Naive thymus-derived CD4-positive, alpha-beta T cell (primary cell): ENCODE data around the gene ARHGAP33. TPM values are rescaled to one million over a fixed set of nuclear protein-coding genes. Genes with fewer than 3 reads are reported as not detected.

Experiments used
- ATAC-seq: fragments of 150-1000 bp; cut with Tn5 transposase; 2 replicates; pipeline ENCODE4 v1.10.0; 2021; ENCODE audit warnings: mild to moderate bottlenecking, moderate library complexity
- CTCF ChIA-PET: fragments of 350-600 bp; sonication (Branson Sonifier 250); formaldehyde crosslinking; loops from one replicate; lab custom pipeline; 2021; ENCODE audit warnings: antibody characterized with exemption; lab: Charles Lee
- POLR2A ChIA-PET: fragments of 350-600 bp; sonication (Branson Sonifier 250); formaldehyde crosslinking; loops from one replicate; lab custom pipeline; 2021; ENCODE audit warnings: antibody characterized with exemption, inconsistent platforms; lab: Charles Lee
- DNase-seq, 9 donors: peaks; one replicate each; pipeline versions ENCODE4 v3.0.0 to v3.0.0-alpha.2; 2020 to 2022; ENCODE audit warnings: mixed read lengths in 1 of 9
- H3K27ac ChIP-seq: one replicate; pipeline ENCODE4 v1.7.0; 2013; ENCODE audit warnings: mild to moderate bottlenecking, low read depth, low read length, moderate library complexity
- H3K27me3 ChIP-seq, 2 donors: one replicate each; pipeline ENCODE4 v1.7.0; 2013; ENCODE audit warnings: low read length in 2 of 2, mild to moderate bottlenecking in 2 of 2, moderate library complexity in 2 of 2; ENCODE audit not compliant: control insufficient read depth in 2 of 2, insufficient read depth in 2 of 2
- H3K36me3 ChIP-seq, 3 experiments: 1 replicate in 2 of 3; 2 replicates in 1 of 3; pipeline ENCODE4 v1.7.0; 2013; ENCODE audit warnings: low read length in 3 of 3, mild to moderate bottlenecking in 3 of 3, moderate library complexity in 1 of 3; ENCODE audit not compliant: insufficient read depth in 3 of 3, control insufficient read depth in 2 of 3
- H3K4me1 ChIP-seq, 2 donors: one replicate each; pipeline ENCODE4 v1.7.0; 2013; ENCODE audit warnings: low read length in 2 of 2, mild to moderate bottlenecking in 2 of 2, moderate library complexity in 1 of 2; ENCODE audit not compliant: control insufficient read depth in 2 of 2, insufficient read depth in 2 of 2
- H3K4me3 ChIP-seq: 2 replicates; pipeline ENCODE4 v1.7.0; 2013; ENCODE audit warnings: mild to moderate bottlenecking, low read length
- H3K9me3 ChIP-seq, 3 experiments: 1 replicate in 2 of 3; 2 replicates in 1 of 3; pipeline ENCODE4 v1.7.0; 2013; ENCODE audit warnings: low read length in 3 of 3; ENCODE audit not compliant: control insufficient read depth in 2 of 3
- H3K27ac Mint-ChIP-seq, 9 donors: one replicate each; pipeline ENCODE4 v1.8.0; 2020 to 2022; ENCODE audit warnings: mixed read lengths in 9 of 9, mild to moderate bottlenecking in 8 of 9, moderate library complexity in 5 of 9, inconsistent platforms in 2 of 9
- H3K27me3 Mint-ChIP-seq, 5 donors: one replicate each; pipeline ENCODE4 v1.8.0; 2021 to 2022; ENCODE audit warnings: mixed read lengths in 5 of 5, mild to moderate bottlenecking in 1 of 5
- H3K36me3 Mint-ChIP-seq, 5 donors: one replicate each; pipeline ENCODE4 v1.8.0; 2020 to 2022; ENCODE audit warnings: mixed read lengths in 5 of 5, mild to moderate bottlenecking in 3 of 5, inconsistent platforms in 1 of 5
- H3K4me1 Mint-ChIP-seq, 7 donors: one replicate each; pipeline ENCODE4 v1.8.0; 2020 to 2022; ENCODE audit warnings: mixed read lengths in 7 of 7, mild to moderate bottlenecking in 3 of 7, inconsistent platforms in 1 of 7
- H3K4me3 Mint-ChIP-seq, 10 donors: one replicate each; pipeline ENCODE4 v1.8.0; 2020 to 2022; ENCODE audit warnings: mild to moderate bottlenecking in 10 of 10, mixed read lengths in 10 of 10, moderate library complexity in 6 of 10, inconsistent platforms in 2 of 10
- H3K9me3 Mint-ChIP-seq, 11 donors: one replicate each; pipeline ENCODE4 v1.8.0; 2020 to 2022; ENCODE audit warnings: mixed read lengths in 11 of 11, mild to moderate bottlenecking in 4 of 11, inconsistent platforms in 1 of 11, moderate library complexity in 1 of 11
- intact Hi-C, 2 donors: fragments of 100-400 bp; cut with micrococcal nuclease; formaldehyde crosslinking; loops; one replicate each; pipeline ENCODE4 v1.15.1; 2023
- polyA plus RNA-seq, 2 donors: library from polyadenylated mRNA; unstranded; fragments of 300-500 nt; fragmentation: Illumina TruSeq; gene quantifications; one replicate each; pipeline ENCODE4 v1.2.3, GENCODE V29; 2021
- total RNA-seq, 6 experiments: library from RNA in 5 of 6; stranded (reverse) in 5 of 6; gene quantifications; 1 replicate in 5 of 6; 2 replicates in 1 of 6; pipeline ENCODE4 v1.2.3 and lab custom pipeline; 2021 to 2026

Gene ARHGAP33
- total and polyA plus RNA-seq, 7 experiments from 2014 or later, result 0.09 to 55.5 (median 20.6) TPM

GRCh38 chr19:35748106-35749020 lies 27.0 kb upstream of the ARHGAP33 start, which contains the start of gene LIN37:
LIN37 (plus strand) TSS chr19:35748576; CDS start chr19:35748725, 149 bp downstream.
- intact Hi-C loops, result loop anchor here (1.0 to 10.0 kb wide), 11 partner anchors 8 to 1071 kb away; partner anchors contain the start of genes ARHGAP33 (in 2 of the 2), PROSER3 (in 2 of the 2), THAP8 (in 2 of the 2) and WDR62 (in 2 of the 2)
- H3K36me3 ChIP-seq, result peaks cover 0 to 23% (median 0%) of the 10 kb centered on the region in 3 experiments
- CTCF ChIA-PET, result interaction anchor here (0.9 to 1.3 kb wide), 3 partner anchors 11 to 55 kb away, joined by 3 to 4 read pairs (median 3); no protein-coding TSS in a partner anchor
- no peaks in the 10 kb centered on the region for H3K9me3 ChIP-seq
- ATAC-seq (peak; percentile 83), DNase-seq (peak; percentile 91 to 100 (median 99))
- H3K27me3 Mint-ChIP-seq, result peaks cover 0 to 2% (median 0%) of the 10 kb centered on the region in 5 donors
- H3K9me3 Mint-ChIP-seq, result peaks cover 0 to 2% (median 0%) of the 10 kb centered on the region in 11 donors
- H3K27ac Mint-ChIP-seq, result peak within 1 kb of the TSS; percentile 89 to 97 (median 95)
- H3K27ac ChIP-seq, result peak within 1 kb of the TSS; percentile 85
- peak within 1 kb of the TSS; percentile 95 for H3K4me3 ChIP-seq
- H3K4me1 Mint-ChIP-seq, result peaks cover 14 to 56% (median 43%) of the 10 kb centered on the region in 7 donors
- H3K27me3 ChIP-seq, result no peaks in the 10 kb centered on the region
- POLR2A ChIA-PET, result interaction anchor here (0.5 to 3.2 kb wide), 12 partner anchors 8 to 555 kb away, joined by 3 to 17 read pairs (median 4); partner anchors contain the start of genes COX6B1, HSPB6, ZNF146 and ZNF565
- H3K36me3 Mint-ChIP-seq, result peaks cover 0 to 4% (median 2%) of the 10 kb centered on the region in 5 donors
- peaks cover 28 to 30% of the 10 kb centered on the region in 2 donors for H3K4me1 ChIP-seq
- peak within 1 kb of the TSS; percentile 90 to 100 (median 98) for H3K4me3 Mint-ChIP-seq

GRCh38 chr19:35750167-35750566 lies 25.2 kb upstream of the ARHGAP33 start:
- intact Hi-C loops, result no loop called here
- H3K36me3 Mint-ChIP-seq, result peaks cover 0 to 13% (median 5%) of the 10 kb centered on the region in 5 donors
- CTCF ChIA-PET, result interaction anchor here (1.2 kb wide), 1 partner anchor 13 kb away, joined by 3 read pairs; no protein-coding TSS in a partner anchor
- H3K27ac Mint-ChIP-seq, result peak overlapping the region in 1 of 9 donors; percentile 59
- peaks cover 0 to 30% (median 0%) of the 10 kb centered on the region in 3 experiments for H3K36me3 ChIP-seq
- H3K4me1 ChIP-seq, result peaks cover 18 to 20% of the 10 kb centered on the region in 2 donors
- no peak for ATAC-seq
- peaks cover 0 to 2% (median 0%) of the 10 kb centered on the region in 11 donors for H3K9me3 Mint-ChIP-seq
- H3K4me1 Mint-ChIP-seq, result peaks cover 14 to 46% (median 36%) of the 10 kb centered on the region in 7 donors
- H3K27me3 ChIP-seq, result no peaks in the 10 kb centered on the region
- H3K27ac ChIP-seq, result no peak overlapping the region
- peak overlapping the region in 8 of 10 donors; percentile 44 to 100 (median 60) for H3K4me3 Mint-ChIP-seq
- DNase-seq, result no peak
- peaks cover 0 to 6% (median 0%) of the 10 kb centered on the region in 5 donors for H3K27me3 Mint-ChIP-seq
- POLR2A ChIA-PET, result interaction anchor here (0.7 to 3.2 kb wide), 2 partner anchors 8 to 10 kb away, joined by 8 to 12 read pairs; no protein-coding TSS in a partner anchor
- no peaks in the 10 kb centered on the region for H3K9me3 ChIP-seq
- no peak overlapping the region for H3K4me3 ChIP-seq

- H3K9me3 Mint-ChIP-seq, result no peaks in the 10 kb centered on the region
- Histone ChIP-seq H3K4me1 (peaks cover 9 to 26% of the 10 kb centered on the region in 2 donors), H3K9me3 (no peaks in the 10 kb centered on the region), H3K4me3 (no peak overlapping the region), H3K27ac (no peak overlapping the region), H3K36me3 (peaks cover 0 to 30% (median 0%) of the 10 kb centered on the region in 3 experiments), H3K27me3 (peaks cover 0 to 4% of the 10 kb centered on the region in 2 donors)
- DNase-seq, result no peak
- intact Hi-C loops, result no loop called here
- CTCF ChIA-PET, result interaction anchor here (0.7 kb wide), 1 partner anchor 549 kb away, joined by 11 read pairs; no protein-coding TSS in a partner anchor
- no peak overlapping the region for H3K4me3 Mint-ChIP-seq
- peaks cover 9 to 41% (median 36%) of the 10 kb centered on the region in 7 donors for H3K4me1 Mint-ChIP-seq
- POLR2A ChIA-PET, result interaction anchor here (0.6 to 1.3 kb wide), 3 partner anchors 8 to 103 kb away, joined by 4 read pairs; no protein-coding TSS in a partner anchor
- no peak for ATAC-seq
- peaks cover 0 to 12% (median 5%) of the 10 kb centered on the region in 5 donors for H3K27me3 Mint-ChIP-seq
- peaks cover 0 to 15% (median 5%) of the 10 kb centered on the region in 5 donors for H3K36me3 Mint-ChIP-seq
- H3K27ac Mint-ChIP-seq, result no peak overlapping the region
These were observed 23.3 kb upstream of the ARHGAP33 start for GRCh38 chr19:35751839-35752745.

GRCh38 chr19:35752746-35753350 lies 22.5 kb upstream of the ARHGAP33 start:
- POLR2A ChIA-PET, result interaction anchor here (1.0 to 1.3 kb wide), 3 partner anchors 8 to 12 kb away, joined by 4 read pairs; partner anchors contain the start of gene IGFLR1
- Mint-ChIP-seq H3K27me3 (peaks cover 0 to 12% (median 5%) of the 10 kb centered on the region in 5 donors), H3K4me1 (peaks cover 13 to 44% (median 34%) of the 10 kb centered on the region in 7 donors), H3K4me3 (peak overlapping the region in 1 of 10 donors; percentile 2), H3K9me3 (peaks cover 0 to 2% (median 0%) of the 10 kb centered on the region in 11 donors), H3K36me3 (peaks cover 0 to 15% (median 5%) of the 10 kb centered on the region in 5 donors), H3K27ac (no peak overlapping the region)
- Histone ChIP-seq H3K36me3 (peaks cover 0 to 30% (median 0%) of the 10 kb centered on the region in 3 experiments), H3K27me3 (peaks cover 0 to 4% of the 10 kb centered on the region in 2 donors), H3K4me3 (no peak overlapping the region), H3K27ac (no peak overlapping the region), H3K9me3 (no peaks in the 10 kb centered on the region), H3K4me1 (peaks cover 12 to 27% of the 10 kb centered on the region in 2 donors)
- DNase-seq, result no peak
- ATAC-seq, result no peak
- intact Hi-C loops, result no loop called here
- CTCF ChIA-PET, result no interaction called here

- peaks cover 0 to 30% (median 0%) of the 10 kb centered on the region in 3 experiments for H3K36me3 ChIP-seq
- peaks cover 0 to 4% (median 0%) of the 10 kb centered on the region in 11 donors for H3K9me3 Mint-ChIP-seq
- peaks cover 14 to 28% of the 10 kb centered on the region in 2 donors for H3K4me1 ChIP-seq
- POLR2A ChIA-PET, result interaction anchor here (0.6 to 1.3 kb wide), 3 partner anchors 9 to 12 kb away, joined by 3 to 4 read pairs (median 4); partner anchors contain the start of gene IGFLR1
- CTCF ChIA-PET, result interaction anchor here (0.5 kb wide), 1 partner anchor 60 kb away, joined by 3 read pairs; no protein-coding TSS in a partner anchor
- H3K27ac ChIP-seq, result no peak overlapping the region
- ATAC-seq, result no peak
- no peak for DNase-seq
- H3K36me3 Mint-ChIP-seq, result peaks cover 0 to 15% (median 5%) of the 10 kb centered on the region in 5 donors
- H3K27me3 ChIP-seq, result peaks cover 0 to 4% of the 10 kb centered on the region in 2 donors
- no peak overlapping the region for H3K27ac Mint-ChIP-seq
- no peak overlapping the region for H3K4me3 ChIP-seq
- intact Hi-C loops, result no loop called here
- no peaks in the 10 kb centered on the region for H3K9me3 ChIP-seq
- H3K4me1 Mint-ChIP-seq, result peaks cover 13 to 42% (median 31%) of the 10 kb centered on the region in 7 donors
- H3K27me3 Mint-ChIP-seq, result peaks cover 0 to 12% (median 5%) of the 10 kb centered on the region in 5 donors
- peak overlapping the region in 2 of 10 donors; percentile 19 to 25 for H3K4me3 Mint-ChIP-seq
These were observed 21.6 kb upstream of the ARHGAP33 start for GRCh38 chr19:35753634-35754369.
